Measurements from ENCODE around the gene MACROD2. TPM values are rescaled to one million over a fixed set of nuclear protein-coding genes. Genes with fewer than 3 reads are reported as not detected.

MACROD2 gene
- total and polyA plus RNA-seq, 4 donors, result 13.0 to 67.1 (median 20.7) TPM

DNA sequence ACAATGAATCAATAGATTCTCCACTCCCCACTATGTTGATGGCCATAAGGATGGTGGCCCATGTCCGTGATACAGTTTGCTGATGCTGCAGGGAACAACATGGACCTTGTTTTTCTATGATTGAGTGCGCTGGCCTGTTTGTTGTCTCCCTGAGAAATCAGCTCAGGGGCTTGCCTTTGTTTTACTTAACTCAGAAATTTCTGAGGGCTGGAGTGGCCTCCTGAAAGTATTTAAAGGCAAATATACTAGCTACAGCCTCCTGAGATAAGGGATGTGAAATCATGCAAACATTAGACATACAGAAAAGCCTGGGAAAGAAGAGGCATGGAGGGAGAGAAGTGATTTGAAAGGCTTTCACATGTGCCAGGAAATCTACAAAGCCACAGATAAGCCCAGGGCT is 512.4 kb downstream of the MACROD2 start:
- Histone ChIP-seq H3K9ac (ENCODE audit: insufficient read depth in 1 of 2, low read length in 2 of 2) (no peak overlapping the region), H3K9me3 (ENCODE audit: control insufficient read depth in 4 of 4, insufficient read depth in 3 of 4, low read length in 3 of 4) (no peaks in the 10 kb centered on the region), H3K4me3 (no peak overlapping the region), H3K27me3 (ENCODE audit: control insufficient read depth in 3 of 3, insufficient read depth in 3 of 3, low read length in 2 of 3) (no peaks in the 10 kb centered on the region), H3K4me1 (ENCODE audit: control insufficient read depth in 5 of 5, insufficient read depth in 5 of 5, low read length in 5 of 5) (peaks cover 0 to 7% (median 0%) of the 10 kb centered on the region in 5 donors), H3K36me3 (ENCODE audit: control insufficient read depth in 4 of 4, insufficient read depth in 4 of 4, low read length in 4 of 4) (no peaks in the 10 kb centered on the region), H3K27ac (ENCODE audit: low read depth in 1 of 2, low read length in 1 of 2) (no peak overlapping the region)
- WGBS, 2 donors, result 83 to 85% methylated on average over 2 of the region's 2 CpGs
- no peak for ATAC-seq (ENCODE audit: insufficient read depth, low FRiP score)
- TF ChIP-seq, protein P1, sequence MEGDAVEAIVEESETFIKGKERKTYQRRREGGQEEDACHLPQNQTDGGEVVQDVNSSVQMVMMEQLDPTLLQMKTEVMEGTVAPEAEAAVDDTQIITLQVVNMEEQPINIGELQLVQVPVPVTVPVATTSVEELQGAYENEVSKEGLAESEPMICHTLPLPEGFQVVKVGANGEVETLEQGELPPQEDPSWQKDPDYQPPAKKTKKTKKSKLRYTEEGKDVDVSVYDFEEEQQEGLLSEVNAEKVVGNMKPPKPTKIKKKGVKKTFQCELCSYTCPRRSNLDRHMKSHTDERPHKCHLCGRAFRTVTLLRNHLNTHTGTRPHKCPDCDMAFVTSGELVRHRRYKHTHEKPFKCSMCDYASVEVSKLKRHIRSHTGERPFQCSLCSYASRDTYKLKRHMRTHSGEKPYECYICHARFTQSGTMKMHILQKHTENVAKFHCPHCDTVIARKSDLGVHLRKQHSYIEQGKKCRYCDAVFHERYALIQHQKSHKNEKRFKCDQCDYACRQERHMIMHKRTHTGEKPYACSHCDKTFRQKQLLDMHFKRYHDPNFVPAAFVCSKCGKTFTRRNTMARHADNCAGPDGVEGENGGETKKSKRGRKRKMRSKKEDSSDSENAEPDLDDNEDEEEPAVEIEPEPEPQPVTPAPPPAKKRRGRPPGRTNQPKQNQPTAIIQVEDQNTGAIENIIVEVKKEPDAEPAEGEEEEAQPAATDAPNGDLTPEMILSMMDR (IDR thresholded peaks at IDR 0.05; ENCODE audit: control extremely low read depth, extremely low read depth), result no peak
- DNase-seq, result no peak

GRCh38 chr20:14510341-14510740 is 515.0 kb downstream of the MACROD2 start:
- ATAC-seq (ENCODE audit: insufficient read depth, low FRiP score), result no peak
- DNase-seq, result no peak
- peaks cover 0 to 4% (median 0%) of the 10 kb centered on the region in 3 donors for H3K27me3 ChIP-seq (ENCODE audit: control insufficient read depth in 3 of 3, insufficient read depth in 3 of 3, low read length in 2 of 3)
- H3K4me1 ChIP-seq (ENCODE audit: control insufficient read depth in 5 of 5, insufficient read depth in 5 of 5, low read length in 5 of 5), result peaks cover 0 to 13% (median 0%) of the 10 kb centered on the region in 5 donors
- no peak overlapping the region for H3K27ac ChIP-seq (ENCODE audit: low read depth in 1 of 2, low read length in 1 of 2)
- 70 to 87% methylated on average over 1 of the region's 1 CpG for WGBS, 2 donors
- no peak overlapping the region for H3K9ac ChIP-seq (ENCODE audit: insufficient read depth in 1 of 2, low read length in 2 of 2)
- H3K4me3 ChIP-seq, result no peak overlapping the region
- TF ChIP-seq, protein P1 (IDR thresholded peaks at IDR 0.05; ENCODE audit: control extremely low read depth, extremely low read depth), result no peak
- H3K36me3 ChIP-seq (ENCODE audit: control insufficient read depth in 4 of 4, insufficient read depth in 4 of 4, low read length in 4 of 4), result no peaks in the 10 kb centered on the region
- H3K9me3 ChIP-seq (ENCODE audit: control insufficient read depth in 4 of 4, insufficient read depth in 3 of 4, low read length in 3 of 4), result no peaks in the 10 kb centered on the region

- H3K27me3 ChIP-seq (ENCODE audit: control insufficient read depth in 3 of 3, insufficient read depth in 3 of 3, low read length in 2 of 3), result peaks cover 0 to 4% (median 0%) of the 10 kb centered on the region in 3 donors
- TF ChIP-seq, protein P1 (IDR thresholded peaks at IDR 0.05; ENCODE audit: control extremely low read depth, extremely low read depth), result no peak
- no peak overlapping the region for H3K4me3 ChIP-seq
- H3K9ac ChIP-seq (ENCODE audit: insufficient read depth in 1 of 2, low read length in 2 of 2), result no peak overlapping the region
- ATAC-seq (ENCODE audit: insufficient read depth, low FRiP score) (no peak), DNase-seq (peak in 2 of 3 donors; percentile 40 to 54)
- peaks cover 0 to 13% (median 0%) of the 10 kb centered on the region in 5 donors for H3K4me1 ChIP-seq (ENCODE audit: control insufficient read depth in 5 of 5, insufficient read depth in 5 of 5, low read length in 5 of 5)
- no peaks in the 10 kb centered on the region for H3K36me3 ChIP-seq (ENCODE audit: control insufficient read depth in 4 of 4, insufficient read depth in 4 of 4, low read length in 4 of 4)
- no peaks in the 10 kb centered on the region for H3K9me3 ChIP-seq (ENCODE audit: control insufficient read depth in 4 of 4, insufficient read depth in 3 of 4, low read length in 3 of 4)
- 2 to 7% methylated on average over 2 of the region's 2 CpGs for WGBS, 2 donors
- H3K27ac ChIP-seq (ENCODE audit: low read depth in 1 of 2, low read length in 1 of 2), result no peak overlapping the region
These were observed 517.5 kb downstream of the MACROD2 start for GRCh38 chr20:14512839-14513238.

DNA sequence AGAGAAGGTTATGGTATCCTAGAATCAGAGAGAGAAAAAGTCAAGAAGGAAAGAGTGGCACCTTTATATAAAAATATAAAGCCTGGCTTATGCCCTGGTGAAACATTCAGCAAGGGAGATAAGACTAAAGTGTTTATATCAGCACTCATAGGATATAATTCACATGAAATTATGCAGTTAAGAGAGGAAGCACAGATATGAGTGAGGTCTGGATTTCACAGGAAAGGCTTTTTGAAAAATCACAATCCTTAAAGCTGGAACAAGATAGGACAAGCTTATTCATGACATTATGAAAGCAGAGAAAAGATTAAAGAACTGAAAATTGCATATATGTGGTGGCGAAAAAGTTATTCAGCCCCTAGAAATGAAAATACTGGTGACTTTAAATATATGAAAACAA is 523.3 kb downstream of the MACROD2 start:
- H3K27me3 ChIP-seq (ENCODE audit: control insufficient read depth in 3 of 3, insufficient read depth in 3 of 3, low read length in 2 of 3), result peaks cover 0 to 4% (median 0%) of the 10 kb centered on the region in 3 donors
- WGBS, 2 donors, result 89 to 91% methylated on average over 1 of the region's 1 CpG

More for the DNA sequence above, 523.3 kb downstream of the MACROD2 start:
- H3K4me1 ChIP-seq (ENCODE audit: control insufficient read depth in 5 of 5, insufficient read depth in 5 of 5, low read length in 5 of 5), result no peaks in the 10 kb centered on the region
- DNase-seq (no peak), ATAC-seq (ENCODE audit: insufficient read depth, low FRiP score) (no peak)
- no peak overlapping the region for H3K27ac ChIP-seq (ENCODE audit: low read depth in 1 of 2, low read length in 1 of 2)
- TF ChIP-seq, protein P1 (IDR thresholded peaks at IDR 0.05; ENCODE audit: control extremely low read depth, extremely low read depth), result no peak
- no peaks in the 10 kb centered on the region for H3K36me3 ChIP-seq (ENCODE audit: control insufficient read depth in 4 of 4, insufficient read depth in 4 of 4, low read length in 4 of 4)
- no peaks in the 10 kb centered on the region for H3K9me3 ChIP-seq (ENCODE audit: control insufficient read depth in 4 of 4, insufficient read depth in 3 of 4, low read length in 3 of 4)
- no peak overlapping the region for H3K9ac ChIP-seq (ENCODE audit: insufficient read depth in 1 of 2, low read length in 2 of 2)
- no peak overlapping the region for H3K4me3 ChIP-seq

All from lung (tissue), 12 donors.